Measurements from ENCODE around the gene AAK1.

- TF ChIP-seq CTCF (IDR thresholded peaks at IDR 0.05), result no peak
- no peak for TF ChIP-seq POLR2A (IDR thresholded peaks at IDR 0.05)
These were observed 221.3 kb downstream of the AAK1 start for GRCh38 chr2:69422198-69422597.

Measured in adrenal gland (tissue), 5 donors.